Uterus (tissue), 4 donors: ENCODE data around the gene GATA3. TPM values are rescaled to one million over a fixed set of nuclear protein-coding genes. Genes with fewer than 3 reads are reported as not detected.

Experiments
- DNase-seq, 2 donors: peaks; one replicate each; pipeline ENCODE4 v3.0.0-alpha.2; 2019 to 2020
- H3K27ac ChIP-seq, 2 donors: fragments of 200-600 bp; sonication (generic); 1 replicate in 1 of 2; 2 replicates in 1 of 2; pipeline ENCODE4 v1.5.1; 2016 to 2018
- H3K27me3 ChIP-seq, 2 donors: fragments of 200-600 bp; sonication (generic); one replicate each; pipeline ENCODE4 v1.5.1; 2018 to 2019; ENCODE audit warnings: control low read depth in 1 of 2
- H3K36me3 ChIP-seq, 2 donors: fragments of 200-600 bp; sonication (generic); one replicate each; pipeline ENCODE4 v1.5.1; 2019; ENCODE audit warnings: control low read depth in 1 of 2
- H3K4me1 ChIP-seq, 2 donors: fragments of 200-600 bp; sonication (generic); one replicate each; pipeline ENCODE4 v1.5.1; 2018 to 2019; ENCODE audit warnings: control low read depth in 1 of 2
- H3K4me3 ChIP-seq, 2 donors: fragments of 200-600 bp; sonication (generic); 1 replicate in 1 of 2; 2 replicates in 1 of 2; pipeline ENCODE4 v1.5.1; 2018 to 2019; ENCODE audit warnings: mild to moderate bottlenecking in 1 of 2
- H3K9me3 ChIP-seq, 2 donors: fragments of 200-600 bp; sonication (generic); one replicate each; pipeline ENCODE4 v1.5.1; 2019; ENCODE audit warnings: control low read depth in 1 of 2
- POLR2A ChIP-seq, 2 donors: fragments of 450-650 bp; IDR thresholded peaks; one replicate each; pipeline ENCODE4 v1.6.1; 2016; ENCODE audit warnings: antibody characterized with exemption in 2 of 2, mild to moderate bottlenecking in 1 of 2, moderate library complexity in 1 of 2
- intact Hi-C: fragments of 100-400 bp; cut with DNase I; formaldehyde crosslinking; loops from one replicate; pipeline ENCODE4 v1.15.1; 2023; ENCODE audit warnings: low total_unique reads
- total RNA-seq, 4 donors: library from RNA; depleted of rRNA in 3 of 4; stranded (reverse); fragments of >200 nt in 3 of 4; gene quantifications; one replicate each; pipeline versions ENCODE4 v1.1.0 to v1.2.4, GENCODE V29; 2014 to 2023
- TF ChIP-seq, protein P1 (sequence below), 4 experiments: fragments of 200-600 bp in 2 of 4; fragments of 450-650 bp in 2 of 4; sonication (generic) in 2 of 4; IDR thresholded peaks; one replicate each; pipeline ENCODE4 v1.5.1; 2016 to 2019; ENCODE audit warnings: antibody characterized with exemption in 4 of 4, mild to moderate bottlenecking in 2 of 4, moderate library complexity in 1 of 4
- donor health status: DM: yes; HTN: yes; CAD: no.

The GATA3 gene
- total RNA-seq, 4 donors from 2014 or later = 0.28 to 2.1 TPM; not detected in 2

DNA sequence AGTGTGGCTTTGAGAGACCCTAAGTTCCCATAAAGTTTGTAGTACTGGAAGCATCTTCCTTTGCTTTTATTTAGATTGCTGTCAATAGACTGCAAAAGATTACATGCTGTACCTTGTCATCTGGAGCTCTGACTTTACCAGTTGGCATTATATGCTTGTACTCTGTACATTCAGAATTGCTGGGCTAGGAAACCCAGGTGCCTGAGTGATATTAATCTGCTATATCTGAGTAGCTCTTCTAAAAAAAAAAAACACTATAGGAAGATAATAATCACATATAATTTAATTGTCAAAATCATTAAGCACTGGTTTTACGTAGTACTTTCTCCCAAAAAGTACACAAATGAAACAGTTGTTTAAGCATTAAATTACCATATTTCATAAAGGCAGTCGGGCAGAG is 12.3 kb downstream of the GATA3 start:
- no peak for DNase-seq
- H3K36me3 ChIP-seq = no peaks in the 10 kb centered on the region
- no peak overlapping the region for H3K27ac ChIP-seq
- no peaks in the 10 kb centered on the region for H3K9me3 ChIP-seq
- TF ChIP-seq, protein P1, sequence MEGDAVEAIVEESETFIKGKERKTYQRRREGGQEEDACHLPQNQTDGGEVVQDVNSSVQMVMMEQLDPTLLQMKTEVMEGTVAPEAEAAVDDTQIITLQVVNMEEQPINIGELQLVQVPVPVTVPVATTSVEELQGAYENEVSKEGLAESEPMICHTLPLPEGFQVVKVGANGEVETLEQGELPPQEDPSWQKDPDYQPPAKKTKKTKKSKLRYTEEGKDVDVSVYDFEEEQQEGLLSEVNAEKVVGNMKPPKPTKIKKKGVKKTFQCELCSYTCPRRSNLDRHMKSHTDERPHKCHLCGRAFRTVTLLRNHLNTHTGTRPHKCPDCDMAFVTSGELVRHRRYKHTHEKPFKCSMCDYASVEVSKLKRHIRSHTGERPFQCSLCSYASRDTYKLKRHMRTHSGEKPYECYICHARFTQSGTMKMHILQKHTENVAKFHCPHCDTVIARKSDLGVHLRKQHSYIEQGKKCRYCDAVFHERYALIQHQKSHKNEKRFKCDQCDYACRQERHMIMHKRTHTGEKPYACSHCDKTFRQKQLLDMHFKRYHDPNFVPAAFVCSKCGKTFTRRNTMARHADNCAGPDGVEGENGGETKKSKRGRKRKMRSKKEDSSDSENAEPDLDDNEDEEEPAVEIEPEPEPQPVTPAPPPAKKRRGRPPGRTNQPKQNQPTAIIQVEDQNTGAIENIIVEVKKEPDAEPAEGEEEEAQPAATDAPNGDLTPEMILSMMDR (IDR thresholded peaks at IDR 0.05) = no peak
- TF ChIP-seq POLR2A (IDR thresholded peaks at IDR 0.05) = no peak
- no peaks in the 10 kb centered on the region for H3K4me1 ChIP-seq
- H3K27me3 ChIP-seq = peaks cover 0 to 8% of the 10 kb centered on the region in 2 donors
- no peak overlapping the region for H3K4me3 ChIP-seq
- intact Hi-C loops = no loop called here

GRCh38 chr10:8069108-8069507 is 14.6 kb downstream of the GATA3 start:
- Histone ChIP-seq H3K4me1 (no peaks in the 10 kb centered on the region), H3K36me3 (no peaks in the 10 kb centered on the region), H3K4me3 (no peak overlapping the region), H3K9me3 (no peaks in the 10 kb centered on the region), H3K27me3 (peaks cover 0 to 5% of the 10 kb centered on the region in 2 donors), H3K27ac (no peak overlapping the region)
- no peak for TF ChIP-seq POLR2A (IDR thresholded peaks at IDR 0.05)
- TF ChIP-seq, protein P1 (IDR thresholded peaks at IDR 0.05) = no peak
- no peak for DNase-seq
- intact Hi-C loops = no loop called here

GRCh38 chr10:8069627-8070026 is 15.1 kb downstream of the GATA3 start:
- DNase-seq = no peak
- intact Hi-C loops = no loop called here
- Histone ChIP-seq H3K36me3 (no peaks in the 10 kb centered on the region), H3K27me3 (peaks cover 0 to 5% of the 10 kb centered on the region in 2 donors), H3K9me3 (no peaks in the 10 kb centered on the region), H3K4me3 (no peak overlapping the region), H3K27ac (no peak overlapping the region), H3K4me1 (no peaks in the 10 kb centered on the region)
- TF ChIP-seq, protein P1 (IDR thresholded peaks at IDR 0.05) = no peak
- TF ChIP-seq POLR2A (IDR thresholded peaks at IDR 0.05) = no peak

GRCh38 chr10:8070440-8070839 is 16.0 kb downstream of the GATA3 start:
- H3K36me3 ChIP-seq = no peaks in the 10 kb centered on the region
- TF ChIP-seq, protein P1 (IDR thresholded peaks at IDR 0.05) = no peak
- TF ChIP-seq POLR2A (IDR thresholded peaks at IDR 0.05) = no peak
- H3K4me1 ChIP-seq = no peaks in the 10 kb centered on the region
- intact Hi-C loops = no loop called here
- no peak for DNase-seq
- H3K9me3 ChIP-seq = no peaks in the 10 kb centered on the region
- H3K4me3 ChIP-seq = no peak overlapping the region
- H3K27ac ChIP-seq = no peak overlapping the region
- peaks cover 0 to 5% of the 10 kb centered on the region in 2 donors for H3K27me3 ChIP-seq

DNA sequence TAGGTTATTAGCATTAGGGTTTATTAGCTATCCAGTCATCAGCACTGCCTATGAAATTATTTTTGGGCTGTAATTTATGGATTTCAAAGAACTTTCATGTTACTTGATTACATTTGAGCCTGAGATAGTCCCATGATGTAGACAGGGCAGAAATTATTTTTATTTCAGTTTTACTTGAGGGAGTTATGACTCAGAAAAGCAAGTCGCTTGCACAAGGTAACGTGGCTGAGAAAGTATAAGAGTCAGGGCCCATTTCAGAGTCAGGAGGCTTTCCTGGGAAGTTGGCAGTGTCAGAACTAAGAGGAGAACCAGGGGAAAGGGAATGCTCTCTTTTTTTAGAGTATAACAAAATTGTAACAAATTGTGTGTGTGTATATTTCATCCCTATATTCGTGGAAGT is 16.5 kb downstream of the GATA3 start:
- no peaks in the 10 kb centered on the region for H3K4me1 ChIP-seq
- intact Hi-C loops = no loop called here
- no peak for DNase-seq
- TF ChIP-seq, protein P1 (IDR thresholded peaks at IDR 0.05) = no peak
- TF ChIP-seq POLR2A (IDR thresholded peaks at IDR 0.05) = no peak
- peaks cover 0 to 5% of the 10 kb centered on the region in 2 donors for H3K27me3 ChIP-seq
- no peak overlapping the region for H3K4me3 ChIP-seq
- no peaks in the 10 kb centered on the region for H3K36me3 ChIP-seq
- no peak overlapping the region for H3K27ac ChIP-seq
- H3K9me3 ChIP-seq = no peaks in the 10 kb centered on the region
